Hindlimb muscle (tissue), 1 donor: ENCODE results near the gene KRTAP27-1. TPM values are rescaled to one million over a fixed set of nuclear protein-coding genes. Genes with fewer than 3 reads are reported as not detected.

Experiments used
- DNase-seq: peaks from one replicate; pipeline ENCODE4 v3.0.0-alpha.2; 2013
- polyA plus RNA-seq: library from polyadenylated mRNA; unstranded; fragments of 120-200 nt; gene quantifications from one replicate; pipeline ENCODE4 v1.2.1, GENCODE V29; 2013; ENCODE audit not compliant: insufficient read length

KRTAP27-1 gene
- polyA plus RNA-seq: not detected

GRCh38 chr21:30337276-30337744 lies at the start of gene KRTAP27-1:
Gene KRTAP27-1 (minus strand): TSS chr21:30337694. CDS start chr21:30337668, 26 bp downstream.
- DNase-seq: no peak

- no peak for DNase-seq
Observed at GRCh38 chr21:30382201-30382600, 44.7 kb upstream of the KRTAP27-1 start.

DNA sequence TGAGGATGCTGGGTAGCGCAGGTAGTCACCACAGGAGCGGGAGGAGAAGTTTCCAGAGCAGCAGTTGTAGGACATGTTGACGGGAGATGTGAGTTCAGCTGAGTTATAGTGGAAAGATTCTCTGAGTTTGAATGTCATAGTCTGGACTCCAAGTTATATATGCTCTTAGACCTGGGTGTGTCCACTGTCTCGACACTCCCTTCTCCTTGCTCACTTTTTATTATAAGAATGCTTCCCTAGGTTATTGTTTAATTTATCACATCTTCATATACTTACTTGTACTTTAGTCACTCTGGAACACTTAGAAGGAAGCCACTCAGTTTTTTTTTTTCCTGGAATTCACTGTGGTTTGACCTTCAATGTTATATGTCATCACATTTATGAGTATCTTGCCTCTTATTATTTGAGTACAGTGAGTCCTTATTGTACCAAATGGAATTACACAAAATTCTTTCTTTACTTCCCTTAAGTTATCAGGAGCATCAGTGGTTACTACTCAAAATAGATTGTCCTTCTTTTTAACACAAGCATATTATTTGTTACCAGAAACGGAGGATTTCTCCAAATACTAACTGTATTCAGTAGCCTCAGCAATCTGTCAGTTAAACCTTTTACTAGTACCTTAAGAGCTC lies 34.8 kb upstream of the KRTAP27-1 start, which contains the start of gene KRTAP13-2:
Gene KRTAP13-2, minus strand, starts transcription at position 133 of the 632 bp plus-strand sequence. Its CDS starts 58 bp downstream, at position 75.
- no peak for DNase-seq

GRCh38 chr21:30355906-30356305 lies 18.4 kb upstream of the KRTAP27-1 start:
- no peak for DNase-seq

- DNase-seq: no peak
Observed at GRCh38 chr21:30354308-30355005, 17.0 kb upstream of the KRTAP27-1 start.

GRCh38 chr21:30351534-30351933 lies 14.0 kb upstream of the KRTAP27-1 start:
- DNase-seq: no peak

DNA sequence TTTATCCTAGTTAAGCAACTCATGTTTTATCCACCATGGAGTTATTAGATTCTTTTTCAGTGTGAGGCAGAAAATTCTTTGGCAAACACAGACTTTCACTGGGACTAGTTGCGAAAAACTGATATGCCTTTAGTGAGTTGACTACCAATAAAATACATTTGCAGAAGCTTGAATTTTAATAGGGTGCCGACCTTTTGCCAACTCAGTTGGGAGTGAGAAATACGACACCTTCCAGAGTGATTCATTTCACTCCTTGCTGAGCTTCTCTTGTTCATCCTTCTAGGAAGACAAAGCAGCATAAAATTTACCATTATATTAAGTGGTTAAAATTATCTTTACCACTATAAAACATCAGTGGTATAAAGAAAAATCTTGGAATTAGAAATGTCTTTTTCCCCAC lies 12.1 kb upstream of the KRTAP27-1 start:
- no peak for DNase-seq

- DNase-seq: no peak
Observed at GRCh38 chr21:30348506-30348905, 11.0 kb upstream of the KRTAP27-1 start, which contains the start of gene KRTAP23-1. Gene KRTAP23-1 (minus strand): TSS chr21:30348606. CDS start chr21:30348606, 0 bp downstream.

- no peak for DNase-seq
Observed at GRCh38 chr21:30345014-30345413, 7.5 kb upstream of the KRTAP27-1 start.

GRCh38 chr21:30340714-30341573 lies 3.5 kb upstream of the KRTAP27-1 start:
- no peak for DNase-seq

DNA sequence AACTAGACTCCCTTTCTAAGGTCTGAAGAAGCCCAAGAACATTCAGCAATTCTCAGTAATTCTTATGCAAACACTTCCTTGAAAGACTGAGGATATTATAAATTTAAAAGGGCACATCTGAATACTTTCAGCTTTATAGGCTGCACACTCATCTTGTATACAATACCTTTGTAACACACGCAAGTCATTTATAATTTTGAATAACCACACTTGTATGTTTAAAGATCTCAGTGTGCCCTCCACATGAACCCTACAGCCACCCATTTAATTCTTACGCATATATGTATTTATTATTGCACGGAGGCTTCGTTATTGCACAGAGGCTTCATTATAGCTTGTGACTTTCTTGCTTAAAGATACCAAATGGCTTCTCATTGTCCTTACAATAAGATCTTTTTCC lies 1.2 kb upstream of the KRTAP27-1 start:
- DNase-seq: no peak

- no peak for DNase-seq
Observed at GRCh38 chr21:30337772-30338171, 278 bp upstream of the KRTAP27-1 start.

GRCh38 chr21:30336596-30336995 lies 898 bp downstream of the KRTAP27-1 start:
- no peak for DNase-seq

- no peak for DNase-seq
Observed at GRCh38 chr21:30333736-30334135, 3.8 kb downstream of the KRTAP27-1 start.

DNA sequence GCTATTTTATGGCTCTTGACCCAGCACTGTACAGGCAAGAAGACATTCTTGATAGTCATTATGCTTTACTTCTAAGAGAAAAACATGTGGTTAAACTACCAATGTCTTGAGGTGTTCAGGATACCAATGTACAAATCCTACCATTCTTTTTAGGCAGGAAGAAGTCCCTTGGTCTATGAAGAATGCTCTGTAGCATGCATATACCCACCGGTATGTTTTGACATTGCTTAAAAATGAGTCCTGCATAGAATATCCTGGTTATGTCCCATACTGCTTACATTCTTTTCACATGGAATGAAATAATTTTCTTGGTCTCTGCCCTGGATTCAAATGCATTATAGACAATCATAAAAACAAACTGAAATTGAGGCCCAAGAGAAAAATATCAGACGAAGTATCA lies 4.8 kb downstream of the KRTAP27-1 start:
- DNase-seq: no peak

DNA sequence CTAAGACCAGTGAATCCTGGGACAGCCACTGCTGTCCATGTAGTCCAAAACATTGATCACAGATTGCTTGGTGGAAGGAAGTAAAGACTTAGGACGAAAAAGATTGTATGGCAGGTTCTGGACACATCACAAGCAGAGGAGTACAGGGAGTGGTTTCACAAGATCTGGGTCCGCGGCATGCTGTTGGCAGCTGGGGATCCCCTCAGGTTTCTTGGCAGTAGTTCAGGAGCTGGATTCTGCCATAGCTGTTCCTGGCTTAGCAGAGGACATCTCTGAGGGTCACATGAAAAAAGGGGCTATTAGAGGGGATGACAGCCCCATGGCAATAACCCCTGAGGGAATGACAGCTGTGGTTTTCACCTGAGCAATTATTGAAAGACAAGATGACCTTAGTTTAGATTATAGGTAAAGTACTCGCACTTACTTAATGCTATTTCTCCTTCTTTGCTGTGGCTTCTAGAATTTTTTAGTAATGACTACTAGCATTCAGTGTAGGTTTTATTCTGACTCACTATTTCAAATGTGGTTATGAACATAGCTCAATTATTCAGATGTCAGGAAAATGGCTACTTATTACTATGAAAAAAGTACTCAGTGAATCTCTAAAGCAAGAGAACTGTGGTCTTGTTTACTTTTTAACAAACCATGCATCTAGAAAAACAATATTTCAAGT lies 8.2 kb downstream of the KRTAP27-1 start:
- DNase-seq: no peak

DNA sequence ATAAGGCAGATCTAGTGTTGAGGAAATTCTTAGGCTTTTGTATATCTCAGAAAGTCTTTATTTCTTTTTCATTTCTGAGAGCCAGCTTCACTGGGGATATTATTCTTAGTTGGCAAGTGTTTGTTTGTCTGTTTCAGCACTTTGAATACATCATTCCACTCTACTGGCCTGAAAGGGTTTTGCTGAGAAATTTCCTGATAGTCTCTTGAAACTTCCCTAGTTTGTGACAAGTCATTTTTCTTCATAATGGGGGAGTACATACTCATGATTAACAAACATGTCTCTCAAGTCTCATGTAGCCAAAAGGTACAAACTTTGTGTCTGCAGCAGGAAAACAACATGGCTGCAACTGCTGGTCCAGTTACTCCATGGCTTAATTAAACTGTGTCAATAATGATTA lies 11.1 kb downstream of the KRTAP27-1 start:
- DNase-seq: no peak

- no peak for DNase-seq
Observed at GRCh38 chr21:30320215-30320614, 17.3 kb downstream of the KRTAP27-1 start, which contains the start of gene KRTAP26-1. Gene KRTAP26-1 (minus strand): TSS chr21:30320315. CDS start chr21:30320035, 280 bp downstream.

DNA sequence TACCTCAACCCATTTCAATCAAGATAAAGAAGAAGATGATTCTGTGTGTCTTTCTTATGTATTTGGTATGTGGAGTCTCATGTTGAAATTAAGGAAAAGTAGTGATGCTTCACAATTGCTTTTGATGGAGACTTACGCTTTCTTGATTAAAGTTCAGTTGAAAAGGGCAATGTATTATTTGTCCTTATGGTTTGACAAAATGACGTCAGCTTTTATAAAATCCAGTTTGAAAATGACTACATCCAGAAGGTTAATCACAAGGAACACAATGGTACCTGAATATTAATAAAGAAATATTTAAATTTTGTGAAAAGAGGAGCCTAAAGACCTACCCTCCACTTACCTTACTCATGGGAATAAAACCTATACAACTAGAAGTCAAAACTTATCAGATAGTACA lies 21.8 kb downstream of the KRTAP27-1 start:
- DNase-seq: no peak

- DNase-seq: no peak
Observed at GRCh38 chr21:30306884-30307283, 30.6 kb downstream of the KRTAP27-1 start.

DNA sequence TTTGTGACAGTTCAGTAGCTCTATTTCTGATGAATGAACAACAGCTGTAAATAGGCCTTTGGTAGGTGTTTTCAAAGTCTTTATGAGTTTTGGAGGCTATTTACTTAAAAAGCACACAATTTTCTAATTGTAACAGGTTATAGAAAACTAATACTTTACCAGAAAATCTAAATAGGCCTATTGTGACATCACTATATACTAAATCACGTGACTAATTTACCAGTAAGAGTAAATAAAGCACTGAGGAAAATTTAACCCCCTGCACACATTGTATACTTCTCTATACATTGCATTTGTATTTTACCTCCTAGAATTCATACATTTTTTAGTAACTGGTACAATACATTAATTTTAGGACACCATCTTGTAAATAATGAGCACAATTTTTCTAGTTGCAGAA lies 32.4 kb downstream of the KRTAP27-1 start:
- no peak for DNase-seq

- no peak for DNase-seq
Observed at GRCh38 chr21:30289215-30289614, 48.3 kb downstream of the KRTAP27-1 start, which contains the start of gene KRTAP25-1. Gene KRTAP25-1 (minus strand): TSS chr21:30289514. CDS start chr21:30289490, 24 bp downstream.
